H1 (cell line): ENCODE data around the gene PHTF2. TPM values are rescaled to one million over a fixed set of nuclear protein-coding genes. Genes with fewer than 3 reads are reported as not detected.

Experiments
- CTCF ChIA-PET: fragments of 300-600 bp; sonication (Branson Sonifier 250); formaldehyde crosslinking; loops from one replicate; lab custom pipeline; 2021; ENCODE audit not compliant: partially characterized antibody; lab: Charles Lee
- POLR2A ChIA-PET: fragments of 300-600 bp; sonication (Branson Sonifier 250); formaldehyde crosslinking; loops from one replicate; lab custom pipeline; 2021; ENCODE audit warnings: inconsistent platforms; ENCODE audit not compliant: partially characterized antibody; lab: Charles Lee
- DNase-seq, 2 experiments: peaks; one replicate each; pipeline versions ENCODE4 v3.0.0 to v3.0.0-alpha.2; 2010 to 2022; ENCODE audit warnings: low spot score in 2 of 2, low read depth in 1 of 2, mixed read lengths in 1 of 2
- FAIRE-seq: peaks from 2 replicates; lab custom pipeline; 2011; peaks lifted over from hg19 to GRCh38; lab: Jason Lieb, UNC
- H2AFZ ChIP-seq: 2 replicates; pipeline ENCODE4 v1.8.1; 2012; ENCODE audit warnings: low read length, inconsistent platforms
- H2AK5ac ChIP-seq: 2 replicates; pipeline ENCODE4 v1.6.1; 2013; ENCODE audit warnings: low read depth, low read length
- H2BK120ac ChIP-seq: replicated peaks from 2 replicates; pipeline ENCODE3; 2013; ENCODE audit warnings: low read depth, low read length, inconsistent platforms
- H2BK12ac ChIP-seq: 2 replicates; pipeline ENCODE4 v1.6.1; 2013; ENCODE audit warnings: low read depth, low read length
- H2BK15ac ChIP-seq: 2 replicates; pipeline ENCODE4 v1.6.1; 2013; ENCODE audit warnings: low read length
- H2BK20ac ChIP-seq: 2 replicates; pipeline ENCODE4 v1.6.1; 2013; ENCODE audit warnings: low read length
- H2BK5ac ChIP-seq: 2 replicates; pipeline ENCODE4 v1.6.1; 2013; ENCODE audit warnings: low read depth, low read length
- H3K14ac ChIP-seq: 2 replicates; pipeline ENCODE4 v1.6.1; 2013; ENCODE audit warnings: inconsistent platforms; ENCODE audit not compliant: insufficient read length
- H3K18ac ChIP-seq: 2 replicates; pipeline ENCODE4 v1.6.1; 2013; ENCODE audit warnings: low read length; ENCODE audit errors: extremely low read depth
- H3K23ac ChIP-seq: 2 replicates; pipeline ENCODE4 v1.6.1; 2013; ENCODE audit warnings: inconsistent platforms; ENCODE audit not compliant: insufficient read length
- H3K23me2 ChIP-seq: 2 replicates; pipeline ENCODE4 v1.6.1; 2013; ENCODE audit warnings: low read depth, low read length
- H3K27ac ChIP-seq: 2 replicates; pipeline ENCODE4 v1.6.1; 2011; ENCODE audit warnings: low read depth, low read length, inconsistent platforms
- H3K27me3 ChIP-seq, 4 experiments: replicated peaks in 1 of 4; 1 replicate in 1 of 4; 2 replicates in 3 of 4; pipeline versions ENCODE4 v1.6.1 to v1.8.1; 2011 to 2013; ENCODE audit warnings: low read length in 3 of 4, mild to moderate bottlenecking in 3 of 4, inconsistent platforms in 2 of 4, mixed read lengths in 2 of 4, moderate library complexity in 1 of 4; ENCODE audit not compliant: control insufficient read depth in 3 of 4, insufficient read depth in 3 of 4; ENCODE audit errors: extremely low read depth in 1 of 4
- H3K36me3 ChIP-seq, 4 experiments: 2 replicates each; pipeline versions ENCODE4 v1.6.1 to v1.8.1; 2011 to 2013; ENCODE audit warnings: mild to moderate bottlenecking in 4 of 4, low read length in 3 of 4, moderate library complexity in 2 of 4, control low read depth in 1 of 4, inconsistent platforms in 1 of 4; ENCODE audit not compliant: insufficient read depth in 4 of 4, control insufficient read depth in 2 of 4
- H3K4ac ChIP-seq: replicated peaks from 2 replicates; pipeline ENCODE3; 2013; ENCODE audit warnings: low read length, low read depth, mixed read lengths, inconsistent platforms; ENCODE audit not compliant: insufficient read length
- H3K4me1 ChIP-seq, 4 experiments: replicated peaks in 1 of 4; 1 replicate in 1 of 4; 2 replicates in 3 of 4; pipeline versions ENCODE4 v1.6.1 to v1.8.1; 2011 to 2013; ENCODE audit warnings: low read length in 3 of 4, inconsistent platforms in 2 of 4, mixed read lengths in 1 of 4; ENCODE audit not compliant: insufficient read depth in 4 of 4, control insufficient read depth in 3 of 4
- H3K4me2 ChIP-seq, 2 experiments: 2 replicates each; pipeline versions ENCODE4 v1.6.1 to v1.8.1; 2011 to 2013; ENCODE audit warnings: low read depth in 2 of 2, low read length in 2 of 2, control low read depth in 1 of 2, inconsistent platforms in 1 of 2, mild to moderate bottlenecking in 1 of 2; ENCODE audit not compliant: insufficient read depth in 1 of 2
- H3K4me3 ChIP-seq, 4 experiments: fragments of 200-600, 300-600 bp in 1 of 4; sonication (generic), shearing (Covaris generic), sonication (Bioruptor Twin) in 1 of 4; 2 replicates each; pipeline versions ENCODE4 v1.5.1 to v1.8.1; 2011 to 2016; ENCODE audit warnings: low read length in 4 of 4, low read depth in 3 of 4, control low read depth in 2 of 4, inconsistent platforms in 2 of 4, mild to moderate bottlenecking in 2 of 4, mixed read lengths in 1 of 4, moderate library complexity in 1 of 4; ENCODE audit not compliant: insufficient read depth in 2 of 4; ENCODE audit errors: extremely low read depth in 1 of 4
- H3K56ac ChIP-seq: replicated peaks from 2 replicates; pipeline ENCODE3; 2013; ENCODE audit warnings: low read depth, mild to moderate bottlenecking, mixed read lengths, low read length, inconsistent platforms; ENCODE audit not compliant: insufficient read length
- H3K79me1 ChIP-seq: 2 replicates; pipeline ENCODE4 v1.6.1; 2013; ENCODE audit warnings: low read depth, low read length, control low read depth
- H3K79me2 ChIP-seq, 2 experiments: 2 replicates each; pipeline versions ENCODE4 v1.6.1 to v1.8.1; 2012 to 2013; ENCODE audit warnings: low read length in 2 of 2, mild to moderate bottlenecking in 2 of 2, inconsistent platforms in 1 of 2; ENCODE audit not compliant: insufficient read depth in 2 of 2, control insufficient read depth in 1 of 2
- H3K9ac ChIP-seq, 4 experiments: replicated peaks in 1 of 4; 1 replicate in 1 of 4; 2 replicates in 3 of 4; pipeline versions ENCODE4 v1.6.1 to v1.8.1; 2011 to 2013; ENCODE audit warnings: low read depth in 3 of 4, low read length in 3 of 4, control low read depth in 2 of 4, mild to moderate bottlenecking in 2 of 4, moderate library complexity in 2 of 4, inconsistent platforms in 1 of 4; ENCODE audit errors: extremely low read depth in 1 of 4
- H3K9me3 ChIP-seq, 2 experiments: 2 replicates each; pipeline versions ENCODE4 v1.6.1 to v1.8.1; 2012 to 2013; ENCODE audit warnings: mild to moderate bottlenecking in 2 of 2, moderate library complexity in 2 of 2, control low read depth in 1 of 2, inconsistent platforms in 1 of 2, low read depth in 1 of 2, low read length in 1 of 2, mixed read lengths in 1 of 2; ENCODE audit not compliant: insufficient read depth in 2 of 2
- H4K20me1 ChIP-seq, 2 experiments: replicated peaks in 1 of 2; 2 replicates each; pipeline versions ENCODE3 to v1.8.1; 2011 to 2013; ENCODE audit warnings: inconsistent platforms in 2 of 2, low read length in 2 of 2, mild to moderate bottlenecking in 1 of 2; ENCODE audit not compliant: insufficient read depth in 2 of 2, control insufficient read depth in 1 of 2
- H4K5ac ChIP-seq: 2 replicates; pipeline ENCODE4 v1.6.1; 2013; ENCODE audit warnings: low read length, low read depth, mixed read lengths, inconsistent platforms; ENCODE audit not compliant: insufficient read length
- H4K8ac ChIP-seq: 2 replicates; pipeline ENCODE4 v1.8.0; 2013; ENCODE audit warnings: mild to moderate bottlenecking, moderate library complexity, low read length, inconsistent platforms; ENCODE audit not compliant: insufficient read depth; ENCODE audit errors: extremely low read depth
- H4K91ac ChIP-seq: replicated peaks from 2 replicates; pipeline ENCODE3; 2013; ENCODE audit warnings: low read length, mixed read lengths, inconsistent platforms; ENCODE audit not compliant: insufficient read length
- CBX5 ChIP-seq: fragments of 300-800, 300-1000 bp; sonication (generic); IDR thresholded peaks from 2 replicates; pipeline ENCODE4 v1.7.1; 2016; ENCODE audit warnings: antibody characterized with exemption, low read length, low read depth
- CREB1 ChIP-seq: IDR thresholded peaks from 2 replicates; pipeline ENCODE4 v1.6.1; 2012; ENCODE audit warnings: inconsistent platforms
- CTBP2 ChIP-seq: IDR thresholded peaks from 2 replicates; pipeline ENCODE4 v1.7.0; 2011; ENCODE audit warnings: borderline replicate concordance, mild to moderate bottlenecking, moderate library complexity, mixed read lengths, low read length; ENCODE audit not compliant: insufficient read depth, insufficient read length
- JUN ChIP-seq: IDR thresholded peaks from 2 replicates; pipeline ENCODE4 v1.6.1; 2011; ENCODE audit warnings: low read depth, mild to moderate bottlenecking, improper control_type of control experiment, low read length
- KDM4A ChIP-seq: IDR thresholded peaks from one replicate; pipeline ENCODE4 v1.7.1; 2012; ENCODE audit warnings: low read depth, mild to moderate bottlenecking, moderate library complexity, low read length, inconsistent platforms; ENCODE audit not compliant: severe bottlenecking
- MAFK ChIP-seq: IDR thresholded peaks from 2 replicates; pipeline ENCODE4 v1.6.1; 2012; ENCODE audit warnings: low read depth, mild to moderate bottlenecking, improper control_type of control experiment, low read length
- POLR2AphosphoS5 ChIP-seq: IDR thresholded peaks from 2 replicates; pipeline ENCODE4 v1.6.1; 2011; ENCODE audit warnings: low read depth, low read length
- RAD21 ChIP-seq, 2 experiments: IDR thresholded peaks in 1 of 2; conservative IDR thresholded peaks in 1 of 2; 2 replicates each; pipeline ENCODE4 v1.6.1; 2011; ENCODE audit warnings: low read depth in 2 of 2, low read length in 2 of 2, improper control_type of control experiment in 1 of 2, inconsistent platforms in 1 of 2, mild to moderate bottlenecking in 1 of 2, moderate library complexity in 1 of 2
- SP1 ChIP-seq: IDR thresholded peaks from 2 replicates; pipeline ENCODE4 v1.6.1; 2011; ENCODE audit warnings: low read depth, low read length
- WGBS, 2 experiments: shearing (Covaris generic) in 1 of 2; methylation state at CpG; one replicate each; pipeline versions ENCODE4 v1.1.6 to v1.1.7; 2013 to 2015; ENCODE audit warnings: low lambda C conversion rate in 2 of 2, mixed read lengths in 2 of 2, inconsistent platforms in 1 of 2, low coverage in 1 of 2, missing lambda C conversion rate in 1 of 2; ENCODE audit not compliant: insufficient replicate concordance in 2 of 2, insufficient coverage in 1 of 2, insufficient read length in 1 of 2; ENCODE audit errors: extremely low coverage in 1 of 2, missing lambda C conversion rate in 1 of 2; 5-methylcytosine and 5-hydroxymethylcytosine counted together
- polyA plus RNA-seq, 7 experiments: library from polyadenylated mRNA; depleted of rRNA in 3 of 7; stranded (reverse) in 5 of 7; unstranded in 2 of 7; fragments of >200 nt in 5 of 7; fragments of 200-250 nt in 2 of 7; gene quantifications; 1 replicate in 5 of 7; 2 replicates in 1 of 7; 4 replicates in 1 of 7; pipeline versions ENCODE4 v1.2.1 to v1.2.3, GENCODE V29; 2011 to 2013; ENCODE audit warnings: missing spikeins in 2 of 7, mixed read lengths in 2 of 7
- total RNA-seq: library from RNA; stranded (reverse); fragmentation: NEBNext Ultra II Directional; extraction: Animal tissue kit (Norgen Biotek cat#: 25700); gene quantifications from 2 replicates; pipeline ENCODE4 v1.2.1, GENCODE V29; 2021
- TF ChIP-seq, protein P1 (sequence below), 3 experiments: IDR thresholded peaks; 1 replicate in 2 of 3; 2 replicates in 1 of 3; pipeline versions ENCODE4 v1.5.1 to v1.6.1; 2011; ENCODE audit warnings: low read length in 3 of 3, mild to moderate bottlenecking in 3 of 3, inconsistent platforms in 2 of 3, low read depth in 1 of 3, moderate library complexity in 1 of 3; ENCODE audit not compliant: insufficient read depth in 1 of 3; ENCODE audit errors: control extremely low read depth in 1 of 3

Gene PHTF2
- total and polyA plus RNA-seq, 2 of the 8 experiments (the other 6 are each of a cell fraction or from before 2014, with no cell fraction given): 9.0 to 25.4 TPM

DNA sequence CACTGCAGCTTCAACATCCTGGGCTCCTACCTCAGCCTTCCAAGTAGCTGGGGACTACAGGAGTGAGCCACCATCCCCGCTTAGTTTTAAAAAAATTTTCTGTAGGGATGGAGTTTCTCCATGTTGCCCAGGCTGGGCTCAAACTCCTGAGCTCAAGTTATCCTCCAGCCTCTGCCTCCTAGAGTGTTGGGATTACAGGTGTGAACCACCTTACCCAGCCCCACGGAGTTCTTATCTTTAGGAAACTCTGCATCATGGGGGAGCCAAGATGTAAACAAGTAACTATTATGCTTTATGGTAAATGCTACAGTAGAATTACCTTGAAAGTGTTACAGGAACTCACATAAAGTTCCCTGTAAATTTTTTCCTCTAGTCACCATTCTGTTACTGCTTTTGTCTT is 65.3 kb downstream of the PHTF2 start:
- no peaks in the 10 kb centered on the region for H3K23me2 ChIP-seq
- no peak for TF ChIP-seq RAD21 (IDR thresholded peaks at IDR 0.05 in 1 of 2, conservative IDR thresholded peaks at IDR 0.05 in 1 of 2; ENCODE audit: low read depth in 2 of 2, low read length in 2 of 2)
- TF ChIP-seq KDM4A: no peak
- TF ChIP-seq CREB1: no peak
- no peak for TF ChIP-seq SP1
- no peak for TF ChIP-seq MAFK
- TF ChIP-seq, protein P1, sequence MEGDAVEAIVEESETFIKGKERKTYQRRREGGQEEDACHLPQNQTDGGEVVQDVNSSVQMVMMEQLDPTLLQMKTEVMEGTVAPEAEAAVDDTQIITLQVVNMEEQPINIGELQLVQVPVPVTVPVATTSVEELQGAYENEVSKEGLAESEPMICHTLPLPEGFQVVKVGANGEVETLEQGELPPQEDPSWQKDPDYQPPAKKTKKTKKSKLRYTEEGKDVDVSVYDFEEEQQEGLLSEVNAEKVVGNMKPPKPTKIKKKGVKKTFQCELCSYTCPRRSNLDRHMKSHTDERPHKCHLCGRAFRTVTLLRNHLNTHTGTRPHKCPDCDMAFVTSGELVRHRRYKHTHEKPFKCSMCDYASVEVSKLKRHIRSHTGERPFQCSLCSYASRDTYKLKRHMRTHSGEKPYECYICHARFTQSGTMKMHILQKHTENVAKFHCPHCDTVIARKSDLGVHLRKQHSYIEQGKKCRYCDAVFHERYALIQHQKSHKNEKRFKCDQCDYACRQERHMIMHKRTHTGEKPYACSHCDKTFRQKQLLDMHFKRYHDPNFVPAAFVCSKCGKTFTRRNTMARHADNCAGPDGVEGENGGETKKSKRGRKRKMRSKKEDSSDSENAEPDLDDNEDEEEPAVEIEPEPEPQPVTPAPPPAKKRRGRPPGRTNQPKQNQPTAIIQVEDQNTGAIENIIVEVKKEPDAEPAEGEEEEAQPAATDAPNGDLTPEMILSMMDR (IDR thresholded peaks at IDR 0.05; ENCODE audit: control extremely low read depth in 1 of 3, insufficient read depth in 1 of 3, low read depth in 1 of 3, low read length in 3 of 3): no peak
- no peak for TF ChIP-seq CBX5
- TF ChIP-seq CTBP2: no peak
- no peak for TF ChIP-seq JUN
- no peak for TF ChIP-seq POLR2AphosphoS5
- no peak overlapping the region for H4K5ac ChIP-seq
- no peak overlapping the region for H2BK15ac ChIP-seq
- no peaks in the 10 kb centered on the region for H4K20me1 ChIP-seq
- no peak overlapping the region for H3K4me2 ChIP-seq
- H3K23ac ChIP-seq: no peak overlapping the region
- H3K27ac ChIP-seq: no peak overlapping the region
- no peaks in the 10 kb centered on the region for H3K79me2 ChIP-seq
- no peaks in the 10 kb centered on the region for H3K27me3 ChIP-seq
- no peaks in the 10 kb centered on the region for H3K79me1 ChIP-seq
- H2AFZ ChIP-seq: no peak overlapping the region
- H2BK120ac ChIP-seq: no peak overlapping the region
- FAIRE-seq (no peak), DNase-seq (no peak)
- H3K36me3 ChIP-seq: no peaks in the 10 kb centered on the region
- H2AK5ac ChIP-seq: no peak overlapping the region
- no peaks in the 10 kb centered on the region for H3K9me3 ChIP-seq
- H4K8ac ChIP-seq: no peak overlapping the region
- H2BK5ac ChIP-seq: no peak overlapping the region
- ChIA-PET CTCF (no interaction called here), POLR2A (no interaction called here)
- no peak overlapping the region for H4K91ac ChIP-seq
- no peak overlapping the region for H3K4me3 ChIP-seq
- H3K4me1 ChIP-seq: peaks cover 0 to 2% (median 0%) of the 10 kb centered on the region in 4 experiments; a peak in 1 of 7 replicates
- no peak overlapping the region for H3K9ac ChIP-seq
- H2BK20ac ChIP-seq: no peak overlapping the region
- no peak overlapping the region for H2BK12ac ChIP-seq
- no peak overlapping the region for H3K4ac ChIP-seq
- no peak overlapping the region for H3K18ac ChIP-seq
- WGBS, 2 experiments: 73% methylated on average over 2 of the region's 2 CpGs; no CpG with 5 or more reads in 1 of the 2 experiments
- no peak overlapping the region for H3K14ac ChIP-seq
- H3K56ac ChIP-seq: no peak overlapping the region
